GM21723 (cell line): Measurements from ENCODE around the gene PITPNM3.

Experiments used
- ATAC-seq: cut with Tn5 transposase; IDR thresholded peaks from one replicate; pipeline ENCODE4 v1.9.1; 2021; ENCODE audit warnings: mild to moderate bottlenecking, moderate library complexity; ENCODE audit not compliant: unreplicated experiment

Gene PITPNM3

GRCh38 chr17:6421700-6422604 is 134.4 kb downstream of the PITPNM3 start:
- no peak for ATAC-seq

GRCh38 chr17:6420173-6420641 is 136.1 kb downstream of the PITPNM3 start:
- no peak for ATAC-seq

GRCh38 chr17:6415616-6416015 is 140.7 kb downstream of the PITPNM3 start:
- ATAC-seq = no peak

GRCh38 chr17:6413065-6413464 is 143.3 kb downstream of the PITPNM3 start:
- no peak for ATAC-seq

- ATAC-seq = no peak
These were observed 147.6 kb downstream of the PITPNM3 start for GRCh38 chr17:6408735-6409134.

- no peak for ATAC-seq
These were observed 148.1 kb downstream of the PITPNM3 start for GRCh38 chr17:6408276-6408675.

GRCh38 chr17:6402258-6402657 is 154.1 kb downstream of the PITPNM3 start:
- ATAC-seq = no peak
